HEK293T (cell line): ENCODE data around the gene SPDYE6.

Source experiments
- CTCF ChIA-PET: fragments of 350-600 bp; formaldehyde crosslinking; extraction: SDS; loops from one replicate; lab custom pipeline; 2021; ENCODE audit warnings: antibody characterized with exemption, inconsistent platforms; lab: Yijun Ruan, JAX
- POLR2A ChIA-PET: fragments of 350-600 bp; formaldehyde crosslinking; extraction: SDS; loops from one replicate; lab custom pipeline; 2020; ENCODE audit warnings: antibody characterized with exemption, inconsistent platforms; lab: Yijun Ruan, JAX
- DNase-seq: peaks from one replicate; pipeline ENCODE4 v3.0.0; 2012; ENCODE audit warnings: mixed read lengths; ENCODE audit errors: extremely low spot score
- ARNT ChIP-seq: fragments of 450-650 bp; IDR thresholded peaks from 2 replicates; pipeline ENCODE4 v1.6.1; 2017; ENCODE audit warnings: mild to moderate bottlenecking
- BHLHE40 ChIP-seq: fragments of 450-650 bp; IDR thresholded peaks from 2 replicates; pipeline ENCODE4 v1.6.1; 2016; ENCODE audit warnings: mild to moderate bottlenecking, moderate library complexity, borderline replicate concordance
- CTBP1 ChIP-seq: fragments of 450-650 bp; IDR thresholded peaks from 2 replicates; pipeline ENCODE4 v1.6.1; 2016; ENCODE audit warnings: borderline replicate concordance
- ELF4 ChIP-seq: fragments of 450-650 bp; IDR thresholded peaks from 2 replicates; pipeline ENCODE4 v1.6.1; 2017; ENCODE audit warnings: antibody characterized with exemption
- FOXA1 ChIP-seq: fragments of 450-650 bp; IDR thresholded peaks from 2 replicates; pipeline ENCODE4 v1.6.1; 2016; ENCODE audit warnings: mild to moderate bottlenecking
- FOXK2 ChIP-seq: fragments of 450-650 bp; IDR thresholded peaks from 2 replicates; pipeline ENCODE4 v1.6.1; 2016; ENCODE audit warnings: mild to moderate bottlenecking
- FOXM1 ChIP-seq: fragments of 450-650 bp; IDR thresholded peaks from 2 replicates; pipeline ENCODE4 v1.6.1; 2017; ENCODE audit warnings: mild to moderate bottlenecking, borderline replicate concordance
- HDGF ChIP-seq: fragments of 450-650 bp; IDR thresholded peaks from 2 replicates; pipeline ENCODE4 v1.6.1; 2017; ENCODE audit warnings: antibody characterized with exemption, borderline replicate concordance
- L3MBTL2 ChIP-seq: fragments of 450-650 bp; conservative IDR thresholded peaks from 2 replicates; pipeline ENCODE4 v1.6.1; 2016; ENCODE audit warnings: mild to moderate bottlenecking
- LEF1 ChIP-seq: fragments of 450-650 bp; IDR thresholded peaks from 2 replicates; pipeline ENCODE4 v1.6.1; 2017; ENCODE audit warnings: mild to moderate bottlenecking, borderline replicate concordance
- NFRKB ChIP-seq: fragments of 450-650 bp; IDR thresholded peaks from 2 replicates; pipeline ENCODE4 v1.6.1; 2016; ENCODE audit warnings: mild to moderate bottlenecking, moderate library complexity
- PKNOX1 ChIP-seq: fragments of 450-650 bp; IDR thresholded peaks from 2 replicates; pipeline ENCODE4 v1.6.1; 2016
- SP1 ChIP-seq: fragments of 450-650 bp; IDR thresholded peaks from 2 replicates; pipeline ENCODE4 v1.6.1; 2017
- SUZ12 ChIP-seq: fragments of 450-650 bp; IDR thresholded peaks from 2 replicates; pipeline ENCODE4 v1.6.1; 2016; ENCODE audit warnings: mild to moderate bottlenecking
- TARDBP ChIP-seq: fragments of 450-650 bp; IDR thresholded peaks from 2 replicates; pipeline ENCODE4 v1.6.1; 2016
- ZNF384 ChIP-seq: fragments of 450-650 bp; IDR thresholded peaks from 2 replicates; pipeline ENCODE4 v1.6.1; 2016

SPDYE6 gene

DNA sequence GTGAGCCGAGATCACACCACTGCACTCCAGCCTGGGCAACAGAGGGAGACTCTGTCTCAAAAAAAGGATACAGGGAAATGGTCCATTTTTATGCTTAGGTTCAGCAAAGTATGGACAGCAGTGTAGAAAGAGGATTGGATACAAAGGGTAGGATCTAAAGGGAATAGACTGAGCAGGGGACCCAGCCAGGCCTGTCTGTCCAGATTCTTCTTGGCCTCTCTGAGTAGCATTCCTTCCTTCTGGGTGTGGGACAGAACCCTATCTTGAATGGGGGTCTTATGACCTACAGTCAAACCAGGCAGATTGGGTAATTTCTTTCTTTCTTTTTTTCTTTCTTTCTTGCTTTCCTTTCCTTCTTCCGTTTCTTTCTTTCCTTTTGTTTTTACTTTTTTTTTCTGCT is 43.9 kb downstream of the SPDYE6 start:
- CTCF ChIA-PET, result no interaction called here
- POLR2A ChIA-PET, result no interaction called here
- DNase-seq, result no peak
- TF ChIP-seq L3MBTL2 (no peak), SP1 (no peak), LEF1 (no peak), ELF4 (no peak), BHLHE40 (no peak), CTBP1 (no peak), ZNF384 (no peak), PKNOX1 (no peak), TARDBP (no peak), NFRKB (no peak)

DNA sequence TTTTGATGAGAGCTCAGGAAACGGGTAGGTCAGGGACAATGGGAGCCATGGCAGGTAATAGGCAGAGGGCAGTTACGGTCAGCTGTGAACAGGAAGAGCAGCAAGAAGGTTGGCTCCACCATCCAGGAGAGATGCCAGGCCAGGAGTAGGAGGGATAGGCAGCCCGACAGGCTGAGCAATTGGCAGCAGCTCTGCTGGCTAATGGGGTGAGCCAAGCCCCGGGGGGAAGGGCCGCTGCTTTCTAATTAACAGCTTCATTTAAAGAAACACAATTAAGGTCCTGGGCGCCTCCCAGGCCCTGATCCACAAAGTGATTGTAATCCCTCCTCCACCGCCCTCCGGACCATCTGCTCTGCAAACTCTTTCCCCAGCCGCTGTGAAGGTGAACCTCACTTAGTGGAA is 45.8 kb downstream of the SPDYE6 start:
- DNase-seq, result no peak
- CTCF ChIA-PET, result no interaction called here
- TF ChIP-seq ELF4, result no peak
- no peak for TF ChIP-seq SP1
- no peak for TF ChIP-seq BHLHE40
- no peak for TF ChIP-seq PKNOX1
- no peak for TF ChIP-seq HDGF
- POLR2A ChIA-PET, result no interaction called here

- TF ChIP-seq LEF1, result no peak
- TF ChIP-seq PKNOX1, result no peak
- no peak for TF ChIP-seq HDGF
- no peak for TF ChIP-seq FOXA1
- no peak for TF ChIP-seq SUZ12
- TF ChIP-seq CTBP1, result no peak
- no peak for TF ChIP-seq TARDBP
- no peak for TF ChIP-seq BHLHE40
- no peak for TF ChIP-seq FOXM1
- no peak for TF ChIP-seq FOXK2
- no peak for TF ChIP-seq SP1
- ChIA-PET CTCF (interaction anchor here (0.6 kb wide), 1 partner anchor 1163 kb away, joined by 5 read pairs; no protein-coding TSS in a partner anchor), POLR2A (no interaction called here)
- no peak for DNase-seq
Observed at GRCh38 chr7:102306916-102307677, 49.1 kb downstream of the SPDYE6 start.

DNA sequence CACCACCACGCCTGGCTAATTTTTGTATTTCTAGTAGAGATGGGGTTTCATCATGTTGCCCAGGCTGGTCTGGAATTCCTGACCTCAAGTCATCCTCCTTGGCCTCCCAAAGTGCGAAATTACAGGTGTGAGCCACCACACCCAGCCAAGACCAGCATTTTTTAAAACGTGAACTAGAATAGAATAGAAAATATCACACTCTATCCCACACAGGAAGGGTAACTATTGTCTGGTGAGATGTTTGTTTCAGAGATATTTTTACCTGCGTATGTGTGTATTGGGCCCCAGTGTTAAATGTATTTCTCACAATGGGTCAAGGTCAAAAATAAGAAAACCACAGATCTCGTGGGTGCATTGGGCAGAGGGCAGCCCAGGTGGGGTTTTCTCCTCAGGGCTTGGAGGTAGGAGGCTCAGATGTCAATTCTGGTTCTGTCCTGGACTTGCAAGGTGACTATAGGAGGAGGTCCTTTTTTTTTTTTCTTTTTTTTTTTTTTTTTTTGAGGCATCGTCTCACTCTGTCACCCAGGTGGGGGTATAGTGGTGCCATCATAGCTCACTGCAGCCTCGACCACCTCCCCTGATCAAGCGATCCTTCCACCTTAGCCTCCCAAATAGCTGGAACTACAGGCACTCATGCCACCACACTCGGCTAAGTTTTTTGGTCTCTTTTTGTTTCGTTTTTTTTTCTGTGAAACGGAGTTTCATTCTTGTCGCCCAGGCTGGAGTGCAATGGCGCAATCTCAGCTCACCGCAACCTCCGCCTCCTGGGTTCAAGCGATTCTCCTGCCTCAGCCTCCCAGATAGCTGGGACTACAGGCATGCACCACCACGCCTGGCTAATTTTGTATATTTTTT is 50.6 kb downstream of the SPDYE6 start:
- ChIA-PET CTCF (no interaction called here), POLR2A (no interaction called here)
- TF ChIP-seq PKNOX1 (no peak), ZNF384 (no peak), FOXA1 (no peak), TARDBP (no peak), SP1 (no peak), L3MBTL2 (no peak), FOXM1 (no peak), SUZ12 (no peak), ELF4 (no peak), FOXK2 (no peak), CTBP1 (no peak)
- DNase-seq, result no peak

- ChIA-PET CTCF (no interaction called here), POLR2A (no interaction called here)
- TF ChIP-seq FOXM1 (no peak), CTBP1 (no peak), ELF4 (no peak), ARNT (no peak), LEF1 (no peak)
- DNase-seq, result no peak
Observed at GRCh38 chr7:102304668-102305067, 51.6 kb downstream of the SPDYE6 start.

DNA sequence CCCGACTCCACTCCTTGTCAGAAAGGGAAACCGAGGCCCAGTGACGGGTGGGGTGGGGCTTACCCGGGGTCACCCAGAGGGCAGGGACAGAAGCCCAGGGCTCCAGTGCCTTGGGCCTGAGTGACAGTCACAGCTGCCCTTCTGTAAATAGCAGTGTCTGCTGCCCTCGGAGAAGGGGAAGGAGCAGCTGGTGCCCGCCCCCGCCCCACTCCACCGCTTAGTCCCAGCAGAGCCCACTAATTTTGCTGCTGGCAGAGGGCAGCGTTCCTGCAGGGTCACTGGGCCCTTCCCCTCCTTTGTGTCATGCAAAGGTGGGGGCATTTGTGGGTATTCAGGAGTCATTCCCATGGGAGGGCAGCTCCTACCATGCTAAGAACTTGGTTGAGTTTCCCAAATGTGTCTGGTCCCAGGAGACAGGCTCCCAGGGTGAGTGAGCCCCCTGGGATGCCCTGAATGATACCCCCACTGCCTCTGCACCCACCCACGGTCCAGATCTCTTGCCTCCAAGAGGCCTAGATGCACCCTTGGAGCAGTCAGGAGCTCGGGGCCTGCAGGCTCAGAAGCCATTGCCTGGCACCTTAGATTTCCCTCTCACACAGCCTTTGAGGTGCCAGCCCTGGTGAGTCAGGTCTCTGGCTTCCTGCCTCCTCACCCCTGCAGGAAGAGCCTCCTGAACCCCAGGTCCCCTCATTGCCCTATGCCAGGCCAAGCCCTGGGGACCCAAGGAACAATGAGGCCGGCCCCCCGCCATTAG is 52.4 kb downstream of the SPDYE6 start:
- ChIA-PET CTCF (no interaction called here), POLR2A (no interaction called here)
- no peak for DNase-seq
- TF ChIP-seq NFRKB (no peak), SP1 (no peak), L3MBTL2 (no peak), TARDBP (no peak), FOXK2 (no peak), LEF1 (no peak), CTBP1 (no peak), FOXA1 (no peak), PKNOX1 (no peak), ELF4 (no peak), BHLHE40 (no peak), HDGF (no peak), FOXM1 (no peak)
